ENCODE results near the gene FBXW2.
"Not testable (repeated sequence)": the region's sequence is repeated elsewhere in the genome, so short reads cannot be mapped to it uniquely, and the experiment has no call there.

FBXW2 gene

GRCh38 chr9:120792898-120793765, at the start of gene FBXW2:
Gene FBXW2 (minus strand): TSS chr9:120793416. CDS start chr9:120788258, 5,158 bp downstream.
- peak; percentile 91 to 92 for DNase-seq

GRCh38 chr9:120841930-120842684, 48.9 kb upstream of the FBXW2 start:
- DNase-seq: no peak

- no peak for DNase-seq
These were observed 45.9 kb upstream of the FBXW2 start for GRCh38 chr9:120839146-120839545.

- no peak for DNase-seq
These were observed 44.7 kb upstream of the FBXW2 start for GRCh38 chr9:120837921-120838320.

GRCh38 chr9:120833325-120833724, 40.1 kb upstream of the FBXW2 start:
- DNase-seq: no peak

GRCh38 chr9:120832807-120833206, 39.6 kb upstream of the FBXW2 start:
- no peak for DNase-seq

GRCh38 chr9:120830865-120831264, 37.6 kb upstream of the FBXW2 start:
- no peak for DNase-seq

- no peak for DNase-seq
These were observed 36.9 kb upstream of the FBXW2 start for GRCh38 chr9:120830151-120830550.

GRCh38 chr9:120829650-120830049, 36.4 kb upstream of the FBXW2 start:
- DNase-seq: no peak

- no peak for DNase-seq
These were observed 26.9 kb upstream of the FBXW2 start for GRCh38 chr9:120820095-120820494.

- no peak for DNase-seq
These were observed 25.4 kb upstream of the FBXW2 start for GRCh38 chr9:120818595-120818994.

- DNase-seq: no peak
These were observed 21.9 kb upstream of the FBXW2 start for GRCh38 chr9:120815075-120815474.

GRCh38 chr9:120808931-120809330, 15.7 kb upstream of the FBXW2 start:
- no peak for DNase-seq

- DNase-seq: no peak
These were observed 14.6 kb upstream of the FBXW2 start for GRCh38 chr9:120807607-120808379.

- not testable (repeated sequence) for DNase-seq
These were observed 11.7 kb upstream of the FBXW2 start for GRCh38 chr9:120804784-120805363.

- DNase-seq: no peak
These were observed 8.2 kb upstream of the FBXW2 start for GRCh38 chr9:120801441-120801840.

GRCh38 chr9:120791161-120791560, 2.1 kb downstream of the FBXW2 start:
- no peak for DNase-seq

- no peak for DNase-seq
These were observed 5.3 kb downstream of the FBXW2 start for GRCh38 chr9:120787933-120788332.

GRCh38 chr9:120783602-120784047, 9.6 kb downstream of the FBXW2 start:
- DNase-seq: no peak

GRCh38 chr9:120781236-120781635, 12.0 kb downstream of the FBXW2 start:
- no peak for DNase-seq

GRCh38 chr9:120780367-120780766, 12.8 kb downstream of the FBXW2 start:
- DNase-seq: no peak

GRCh38 chr9:120779227-120779626, 14.0 kb downstream of the FBXW2 start:
- no peak for DNase-seq

- no peak for DNase-seq
These were observed 14.5 kb downstream of the FBXW2 start for GRCh38 chr9:120778758-120779157.
